ENCODE data around the gene LRP1B.

GRCh38 chr2:141393214-141393545 lies 737.6 kb downstream of the LRP1B start:
- TF ChIP-seq CBX2 (IDR thresholded peaks at IDR 0.05; ENCODE audit: borderline replicate concordance, low read depth): no peak
- no peak for TF ChIP-seq POLR2A (IDR thresholded peaks at IDR 0.05; ENCODE audit: low read length)
- no peak for TF ChIP-seq CTCF (IDR thresholded peaks at IDR 0.05)
- no peak for TF ChIP-seq ESRRA (IDR thresholded peaks at IDR 0.05; ENCODE audit: borderline replicate concordance, low read length)
- no peak for TF ChIP-seq EP300 (IDR thresholded peaks at IDR 0.05)
- TF ChIP-seq FOSL2 (IDR thresholded peaks at IDR 0.05): no peak
- peak; percentile 19; the same call in 1 of the 2 replicates for TF ChIP-seq FOSL2 (CRISPR knock-in tag; IDR thresholded peaks at IDR 0.05)
- no peak for TF ChIP-seq MAX (IDR thresholded peaks at IDR 0.05)
- no peak for TF ChIP-seq E2F6 (IDR thresholded peaks at IDR 0.05; ENCODE audit: borderline replicate concordance, low read depth)
- TF ChIP-seq HMGXB4 (CRISPR knock-in tag; IDR thresholded peaks at IDR 0.05; ENCODE audit: borderline replicate concordance): no peak
- TF ChIP-seq MAFK (IDR thresholded peaks at IDR 0.05; ENCODE audit: partially characterized antibody): no peak
- no peak for TF ChIP-seq RARB (CRISPR knock-in tag; IDR thresholded peaks at IDR 0.05)

Measured in A549 (cell line).